HG02571 (cell line): ENCODE results near the gene EPB41L5.
"Not testable (repeated sequence)": the region's sequence is repeated elsewhere in the genome, so short reads cannot be mapped to it uniquely, and the experiment has no call there.

Experiments used
- ATAC-seq: cut with Tn5 transposase; IDR thresholded peaks from one replicate; pipeline ENCODE4 v1.9.1; 2021; ENCODE audit warnings: mild to moderate bottlenecking, moderate library complexity; ENCODE audit not compliant: unreplicated experiment

Gene EPB41L5

DNA sequence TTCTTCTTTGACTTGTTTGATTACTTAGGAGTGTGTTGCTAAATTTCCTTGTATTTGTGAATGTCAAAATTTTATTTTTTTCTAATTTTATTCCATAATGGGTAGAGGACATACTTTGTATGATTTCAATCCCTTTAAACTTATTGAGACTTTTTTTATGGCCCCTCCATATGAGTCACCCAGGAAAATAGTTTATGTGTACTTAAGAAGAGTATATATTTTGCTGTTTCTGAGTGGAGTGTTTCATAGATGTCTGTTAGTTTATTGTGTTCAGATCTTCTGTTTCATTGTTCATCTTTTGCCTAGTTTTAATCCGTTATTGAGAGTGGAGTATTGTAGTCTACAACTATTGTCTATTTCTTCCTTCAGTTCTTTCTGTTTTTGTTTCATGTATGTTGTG is 81.9 kb downstream of the EPB41L5 start:
- no peak for ATAC-seq

- ATAC-seq: no peak
Observed at GRCh38 chr2:120100627-120101026, 87.8 kb downstream of the EPB41L5 start.

DNA sequence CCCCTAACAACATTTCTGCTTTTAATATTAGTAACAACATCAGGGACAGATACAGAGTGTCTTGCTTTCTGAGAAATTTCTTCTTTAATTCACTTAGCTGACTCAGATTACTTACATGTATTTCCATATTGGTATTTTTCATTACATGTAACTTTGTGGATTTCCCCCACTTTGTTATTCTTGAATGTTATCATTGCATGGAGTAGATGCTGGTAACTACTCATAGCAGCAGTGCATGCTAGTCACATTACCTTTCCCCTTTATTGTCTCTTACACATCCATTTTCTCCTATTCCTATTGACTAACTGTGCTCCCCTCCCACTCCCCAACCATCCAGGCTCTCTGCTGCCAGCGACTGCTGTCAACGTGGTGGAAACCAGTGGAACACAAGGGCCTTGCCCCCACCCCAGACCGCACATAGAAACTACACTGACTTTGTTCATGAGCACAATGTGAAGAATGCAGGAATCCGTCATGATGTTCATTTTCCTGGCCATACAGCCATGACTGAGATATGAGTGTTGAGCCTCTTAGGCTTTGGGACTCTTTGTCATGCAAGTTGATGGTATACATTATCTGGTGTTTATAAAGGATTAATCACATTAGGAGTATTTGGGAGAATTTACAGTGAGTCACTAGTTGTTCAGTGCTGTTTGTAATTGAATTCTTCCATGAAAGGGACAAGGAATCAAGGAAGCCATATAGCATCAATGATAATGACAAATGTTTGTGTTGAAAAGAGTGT is 91.0 kb downstream of the EPB41L5 start:
- ATAC-seq: no peak

DNA sequence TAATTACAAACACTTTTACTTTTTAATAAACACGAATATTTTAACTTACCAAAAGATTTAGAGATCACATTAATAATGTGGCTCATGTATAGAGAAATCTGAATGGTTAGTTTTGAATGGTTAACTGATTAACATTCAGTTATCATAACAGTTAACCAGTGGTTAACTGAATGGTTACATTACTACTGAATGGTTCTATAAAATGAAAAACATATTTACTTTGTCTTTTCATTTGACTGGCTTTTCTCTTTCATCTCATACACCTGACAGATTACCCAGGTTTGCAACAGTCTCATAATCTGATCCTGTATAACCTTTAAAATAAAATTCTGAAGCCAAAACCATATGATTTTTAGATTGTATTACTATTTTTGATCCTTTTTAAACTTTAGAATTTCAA is 91.9 kb downstream of the EPB41L5 start:
- no peak for ATAC-seq

GRCh38 chr2:120105360-120105759 is 92.5 kb downstream of the EPB41L5 start:
- peak; percentile 75 for ATAC-seq

- no peak for ATAC-seq
Observed at GRCh38 chr2:120108049-120108448, 95.2 kb downstream of the EPB41L5 start.

DNA sequence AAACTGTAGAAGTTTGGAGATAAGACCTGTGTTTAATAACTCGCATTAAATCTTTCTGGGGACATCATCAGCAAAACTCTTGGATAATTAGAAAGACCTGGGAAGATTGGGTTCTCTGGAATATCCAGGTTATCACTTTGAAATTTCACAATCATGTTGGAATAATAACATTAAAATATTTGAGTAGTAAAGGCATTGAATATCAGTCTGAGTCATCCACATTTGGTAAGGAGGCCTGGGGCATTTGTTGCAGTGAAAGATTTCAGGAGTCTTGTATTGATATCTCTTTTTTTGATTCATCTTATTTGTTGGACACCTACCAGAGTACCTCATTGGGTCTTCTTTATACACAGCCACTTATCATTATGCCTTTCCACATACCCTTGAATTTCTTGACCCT is 95.9 kb downstream of the EPB41L5 start:
- ATAC-seq: no peak

- no peak for ATAC-seq
Observed at GRCh38 chr2:120109186-120110061, 96.5 kb downstream of the EPB41L5 start.

GRCh38 chr2:120110062-120110362 is 97.1 kb downstream of the EPB41L5 start:
- no peak for ATAC-seq

GRCh38 chr2:120110507-120110906 is 97.6 kb downstream of the EPB41L5 start:
- ATAC-seq: no peak

DNA sequence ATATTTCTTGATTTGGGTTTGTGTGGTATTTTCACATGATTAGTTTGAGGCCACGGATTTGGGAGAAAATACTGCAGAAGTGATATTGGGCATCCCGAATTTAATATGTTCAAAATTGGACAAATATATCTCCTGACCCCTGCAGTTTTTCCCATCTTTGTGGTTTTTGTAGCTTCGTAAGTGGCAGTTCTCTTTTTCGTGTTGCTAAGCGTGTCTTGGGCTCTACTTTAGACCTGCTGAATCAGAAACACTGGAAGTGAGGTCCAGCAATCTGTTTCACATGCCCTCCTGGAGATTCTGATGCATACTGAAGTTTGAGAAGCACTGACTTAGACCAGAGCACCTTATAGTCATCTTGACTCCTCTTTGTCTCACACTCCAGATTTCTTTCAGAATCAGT is 98.3 kb downstream of the EPB41L5 start:
- no peak for ATAC-seq

DNA sequence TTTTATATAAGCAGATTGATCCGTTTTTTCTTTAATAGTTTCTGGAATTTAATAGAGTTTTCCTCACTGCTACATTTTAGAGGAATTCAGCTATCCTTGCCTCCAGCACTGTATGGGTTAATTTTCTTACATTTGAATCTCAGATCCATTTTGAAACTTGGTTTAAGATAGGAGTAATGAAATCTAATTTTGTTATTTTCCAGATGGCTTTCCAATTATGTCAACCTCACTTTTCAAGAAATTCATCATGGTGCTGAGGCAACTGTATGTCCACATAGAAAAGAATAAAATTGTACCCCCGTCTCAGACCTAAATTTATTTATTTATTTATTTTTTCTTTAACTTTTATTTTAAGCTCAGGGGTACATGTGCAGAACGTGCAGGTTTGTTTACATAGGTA is 105.1 kb downstream of the EPB41L5 start:
- ATAC-seq: no peak

DNA sequence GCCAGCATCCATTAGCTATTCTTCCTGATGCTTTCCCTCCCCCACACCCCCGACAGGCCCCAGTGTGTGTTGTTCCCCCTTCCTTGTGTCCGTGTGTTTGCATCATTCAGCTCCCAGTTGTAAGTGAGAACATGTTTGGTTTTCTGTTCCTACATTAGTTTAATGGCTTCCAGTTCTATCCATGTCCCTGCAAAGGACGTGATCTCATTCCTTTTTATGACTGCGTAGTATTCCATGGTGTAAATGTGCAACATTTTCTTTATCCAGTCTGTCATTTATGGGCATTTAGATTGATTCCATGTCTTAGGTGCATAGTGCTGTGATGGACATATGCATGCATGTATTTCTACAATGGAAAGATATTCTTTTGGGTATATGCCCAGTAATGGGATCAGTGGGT is 105.6 kb downstream of the EPB41L5 start:
- no peak for ATAC-seq

- ATAC-seq: not testable (repeated sequence)
Observed at GRCh38 chr2:120121337-120121736, 108.5 kb downstream of the EPB41L5 start.

DNA sequence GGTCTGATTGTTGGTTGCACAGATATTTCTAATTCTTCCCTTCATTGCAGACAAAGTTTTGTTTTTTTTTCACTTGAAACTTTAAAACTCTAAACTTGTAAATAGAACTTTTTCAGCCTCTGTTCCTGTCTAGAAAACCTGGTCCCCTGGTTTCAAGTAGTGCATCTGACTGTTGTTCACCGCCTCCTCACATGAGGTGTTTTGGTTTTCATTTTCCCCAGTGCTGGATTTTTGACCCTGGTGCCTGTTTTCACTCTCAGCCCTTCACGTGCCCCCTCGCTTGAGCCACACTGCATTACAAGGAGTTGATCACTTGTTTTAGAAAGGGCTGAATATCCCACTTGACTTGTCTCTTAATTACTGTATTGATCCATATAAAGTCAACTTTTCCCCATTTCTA is 110.2 kb downstream of the EPB41L5 start:
- ATAC-seq: no peak

DNA sequence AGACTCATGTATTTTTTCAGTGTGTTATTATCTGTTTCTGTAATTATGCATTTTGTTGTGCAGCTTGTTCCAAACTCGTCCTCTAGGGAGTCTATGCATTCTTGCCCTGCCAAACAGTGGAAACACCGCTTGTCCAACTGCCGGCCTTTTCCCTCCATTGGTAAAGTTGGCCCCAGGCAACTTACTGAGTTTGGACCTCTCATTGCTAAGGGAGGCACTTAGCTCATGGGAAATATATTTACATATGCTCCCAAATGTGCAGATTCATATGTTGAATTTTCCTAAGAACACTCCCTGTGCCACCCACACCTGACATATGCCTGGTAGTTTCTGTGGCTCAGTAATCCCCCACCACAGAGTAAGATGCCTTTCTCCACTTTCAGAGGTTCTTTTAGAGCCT is 112.3 kb downstream of the EPB41L5 start:
- ATAC-seq: no peak

GRCh38 chr2:120128216-120128615 is 115.3 kb downstream of the EPB41L5 start:
- no peak for ATAC-seq

DNA sequence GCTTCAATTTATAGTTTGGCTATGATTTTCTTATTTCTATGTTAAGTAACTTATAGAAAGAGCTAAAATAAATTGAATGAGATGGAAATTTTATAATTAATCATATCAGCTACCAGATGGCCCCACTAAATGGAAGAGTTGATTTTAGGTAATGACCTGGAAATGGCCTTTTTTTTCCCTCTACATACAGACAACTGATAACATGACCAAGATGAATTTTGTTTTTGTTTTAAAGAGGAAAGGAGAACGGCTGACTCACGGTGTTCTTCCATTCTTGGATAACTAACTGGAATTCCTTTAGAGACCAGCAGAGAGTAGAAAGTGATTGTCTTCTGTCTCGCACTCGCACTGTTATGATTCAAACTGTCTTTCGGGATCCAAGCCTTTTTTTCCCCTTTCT is 119.3 kb downstream of the EPB41L5 start:
- ATAC-seq: no peak

GRCh38 chr2:120132691-120133090 is 119.8 kb downstream of the EPB41L5 start:
- no peak for ATAC-seq

DNA sequence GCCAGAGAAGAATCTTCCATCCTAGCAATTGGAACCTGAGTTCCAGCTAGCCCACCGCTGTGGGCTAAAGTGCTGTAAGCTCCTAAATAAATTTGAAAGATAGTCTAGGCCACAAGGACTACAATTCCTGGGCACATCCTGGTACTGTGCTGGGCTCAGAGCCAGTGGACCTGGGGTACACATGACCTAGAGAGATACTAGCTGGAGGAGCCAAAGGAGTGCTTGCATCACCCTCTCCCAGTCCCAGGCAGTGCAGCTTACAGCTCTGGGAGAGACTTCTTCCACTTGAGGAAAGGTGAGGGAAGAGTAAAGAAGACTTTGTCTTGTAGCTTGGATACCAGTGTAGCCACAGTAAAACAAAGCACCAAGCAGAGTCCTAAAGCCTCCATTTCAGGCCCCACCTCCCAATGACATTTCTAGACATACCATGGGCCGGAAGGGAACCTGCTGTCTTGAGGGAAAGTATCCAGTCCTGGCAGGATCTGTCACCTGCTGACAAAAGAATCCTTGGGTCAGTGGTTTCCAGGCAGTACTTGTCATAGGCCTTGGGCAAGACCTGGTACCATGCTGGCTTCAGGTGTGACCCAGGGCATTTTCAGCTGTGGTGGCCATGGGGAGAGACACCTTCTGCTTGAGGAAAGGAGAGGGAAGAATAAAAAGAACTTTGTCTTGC is 120.8 kb downstream of the EPB41L5 start:
- no peak for ATAC-seq

DNA sequence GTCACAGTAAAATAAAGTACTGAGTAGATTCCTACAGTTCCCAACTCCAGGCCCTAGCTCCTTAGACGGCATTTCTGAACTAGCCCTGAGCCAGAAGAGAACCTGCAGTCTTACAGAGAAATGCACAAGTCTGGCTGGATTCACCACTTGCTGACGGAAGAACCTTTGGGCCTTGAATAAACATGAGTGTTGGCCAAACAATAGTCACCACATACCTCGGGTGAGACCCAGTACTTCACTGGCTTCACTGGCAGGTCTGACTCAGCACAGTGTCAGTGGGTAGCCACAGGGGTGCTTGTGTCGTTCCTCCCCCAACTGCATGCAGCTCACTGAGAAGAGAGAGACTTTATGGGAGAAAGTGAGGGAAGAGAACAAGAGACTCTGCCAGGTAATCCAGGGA is 121.4 kb downstream of the EPB41L5 start:
- no peak for ATAC-seq

DNA sequence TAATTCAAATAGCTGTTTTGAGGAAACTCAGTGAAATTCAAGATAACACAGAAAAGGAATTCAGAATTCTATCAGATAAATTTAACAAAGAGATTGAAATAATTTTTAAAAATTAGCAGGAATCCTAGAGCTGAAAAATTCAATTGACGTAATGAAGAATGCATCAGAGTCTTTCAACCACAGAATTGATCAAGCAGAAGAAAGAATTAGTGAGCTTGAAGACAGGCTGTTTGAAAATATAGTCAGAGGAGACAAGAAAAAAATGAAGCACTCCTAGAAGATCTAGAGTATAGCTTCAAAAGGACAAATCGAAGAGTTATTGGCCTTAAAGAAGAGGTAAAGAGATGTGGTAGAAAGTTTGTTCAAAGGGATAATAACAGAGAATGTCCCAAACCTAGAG is 122.1 kb downstream of the EPB41L5 start:
- ATAC-seq: not testable (repeated sequence)
